IPS-15b (cell line): ENCODE measurements around the gene MIDN.

Source experiments
- H3K27me3 ChIP-seq: one replicate; pipeline ENCODE4 v1.6.1; 2013; ENCODE audit warnings: low read length; ENCODE audit not compliant: control insufficient read depth, insufficient read depth
- H3K36me3 ChIP-seq: one replicate; pipeline ENCODE4 v1.6.1; 2013; ENCODE audit warnings: low read length; ENCODE audit not compliant: control insufficient read depth, insufficient read depth
- H3K4me1 ChIP-seq: one replicate; pipeline ENCODE4 v1.6.1; 2013; ENCODE audit warnings: mild to moderate bottlenecking, low read length; ENCODE audit not compliant: control insufficient read depth, insufficient read depth
- H3K4me3 ChIP-seq: one replicate; pipeline ENCODE4 v1.5.1; 2013; ENCODE audit warnings: low read depth, low read length
- H3K9ac ChIP-seq: one replicate; pipeline ENCODE4 v1.6.1; 2013; ENCODE audit warnings: low read depth, mild to moderate bottlenecking, low read length
- H3K9me3 ChIP-seq: one replicate; pipeline ENCODE4 v1.6.1; 2013; ENCODE audit warnings: mild to moderate bottlenecking, low read length; ENCODE audit not compliant: control insufficient read depth, insufficient read depth

The MIDN gene

GRCh38 chr19:1229924-1230782, 18.2 kb upstream of the MIDN start:
- H3K9ac ChIP-seq, result no peak overlapping the region
- no peaks in the 10 kb centered on the region for H3K9me3 ChIP-seq
- H3K4me1 ChIP-seq, result no peaks in the 10 kb centered on the region
- H3K27me3 ChIP-seq, result no peaks in the 10 kb centered on the region
- H3K4me3 ChIP-seq, result no peak overlapping the region
- peaks cover 46% of the 10 kb centered on the region for H3K36me3 ChIP-seq

- Histone ChIP-seq H3K36me3 (peaks cover 50% of the 10 kb centered on the region), H3K4me1 (no peaks in the 10 kb centered on the region), H3K4me3 (no peak overlapping the region), H3K9ac (no peak overlapping the region), H3K9me3 (no peaks in the 10 kb centered on the region), H3K27me3 (no peaks in the 10 kb centered on the region)
Observed at GRCh38 chr19:1230783-1231489, 17.4 kb upstream of the MIDN start.

- H3K36me3 ChIP-seq, result peaks cover 39% of the 10 kb centered on the region
- no peak overlapping the region for H3K9ac ChIP-seq
Observed at GRCh38 chr19:1231729-1232637, 16.4 kb upstream of the MIDN start.

DNA sequence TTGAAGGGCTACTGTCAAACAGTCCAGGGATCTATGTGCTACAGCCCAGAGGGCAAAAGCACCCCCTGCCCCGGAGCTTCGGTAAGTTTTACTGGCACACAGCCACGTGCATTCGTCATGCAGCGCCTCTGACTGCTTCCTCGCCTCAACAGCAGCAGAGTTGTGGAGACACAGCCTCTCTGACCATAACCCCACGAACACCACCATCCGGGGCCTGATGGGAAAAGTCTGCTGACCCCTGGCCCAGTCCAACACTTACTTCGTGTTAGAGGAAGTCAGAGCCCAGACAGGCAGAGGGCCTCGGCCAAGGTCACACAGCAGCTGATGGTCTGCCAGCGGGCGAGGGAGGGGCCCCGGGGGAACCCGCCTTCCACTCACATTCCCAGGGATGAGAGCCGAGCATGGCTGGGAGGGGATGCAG, 15.7 kb upstream of the MIDN start:
- no peak overlapping the region for H3K9ac ChIP-seq

More at GRCh38 chr19:1231729-1232637, 16.4 kb upstream of the MIDN start:
- Histone ChIP-seq H3K9me3 (no peaks in the 10 kb centered on the region), H3K27me3 (no peaks in the 10 kb centered on the region), H3K4me3 (no peak overlapping the region), H3K4me1 (no peaks in the 10 kb centered on the region)

GRCh38 chr19:1233115-1233667, 15.2 kb upstream of the MIDN start:
- no peaks in the 10 kb centered on the region for H3K4me1 ChIP-seq
- no peak overlapping the region for H3K4me3 ChIP-seq
- H3K36me3 ChIP-seq, result peaks cover 34% of the 10 kb centered on the region
- H3K9me3 ChIP-seq, result no peaks in the 10 kb centered on the region
- H3K9ac ChIP-seq, result no peak overlapping the region
- no peaks in the 10 kb centered on the region for H3K27me3 ChIP-seq

More for the DNA sequence above, 15.7 kb upstream of the MIDN start:
- Histone ChIP-seq H3K36me3 (peaks cover 34% of the 10 kb centered on the region), H3K4me1 (no peaks in the 10 kb centered on the region), H3K4me3 (no peak overlapping the region), H3K27me3 (no peaks in the 10 kb centered on the region), H3K9me3 (no peaks in the 10 kb centered on the region)

DNA sequence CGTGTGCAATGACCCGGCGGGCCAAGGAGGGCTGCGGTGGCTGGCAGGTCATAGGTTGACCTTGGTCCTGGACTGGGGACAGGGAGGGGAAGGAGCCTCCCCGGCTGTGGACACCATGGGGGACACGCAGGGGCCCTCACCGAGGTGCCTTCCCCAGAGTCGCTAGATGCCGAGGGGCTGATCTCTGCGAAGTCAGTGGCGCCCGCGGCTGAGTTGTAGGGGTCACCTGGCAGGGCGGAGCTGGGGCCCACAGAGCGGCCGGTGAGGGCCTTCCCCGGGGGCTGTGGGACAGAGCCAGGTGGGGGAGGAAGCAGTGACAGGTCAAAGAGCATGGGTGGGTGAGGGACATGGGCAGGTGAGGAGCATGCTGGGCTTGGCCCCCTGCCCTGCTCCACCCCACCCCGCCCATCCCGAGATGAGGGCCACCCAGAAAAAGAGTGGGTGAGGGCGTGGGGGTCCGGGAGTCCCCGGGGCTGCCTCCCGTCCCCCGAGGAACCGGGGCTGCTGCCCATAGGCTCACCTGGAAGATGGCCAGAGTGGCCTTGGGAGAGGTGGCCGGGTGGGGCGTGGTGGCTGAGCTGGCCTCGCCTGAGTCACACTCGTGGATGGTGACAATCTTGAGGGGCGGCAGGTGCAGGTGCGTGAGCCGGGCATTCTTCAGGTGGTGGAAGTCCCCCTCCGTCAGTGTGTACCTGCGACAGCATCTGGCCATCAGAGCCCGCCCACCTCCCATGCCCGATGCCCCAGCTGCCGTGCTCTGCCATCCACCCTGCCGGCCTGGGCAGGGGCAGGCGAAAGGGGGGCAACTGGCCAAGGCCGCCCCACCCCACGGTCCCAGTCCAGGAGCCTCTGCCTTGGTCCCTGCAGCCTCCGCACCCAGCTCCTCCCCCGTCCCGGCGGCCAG, 14.1 kb upstream of the MIDN start:
- Histone ChIP-seq H3K9ac (no peak overlapping the region), H3K4me3 (no peak overlapping the region), H3K9me3 (no peaks in the 10 kb centered on the region), H3K27me3 (no peaks in the 10 kb centered on the region), H3K36me3 (peaks cover 34% of the 10 kb centered on the region), H3K4me1 (no peaks in the 10 kb centered on the region)

GRCh38 chr19:1234955-1235380, 13.4 kb upstream of the MIDN start:
- Histone ChIP-seq H3K36me3 (peaks cover 34% of the 10 kb centered on the region), H3K9ac (no peak overlapping the region), H3K9me3 (no peaks in the 10 kb centered on the region), H3K4me3 (no peak overlapping the region), H3K27me3 (no peaks in the 10 kb centered on the region), H3K4me1 (no peaks in the 10 kb centered on the region)

DNA sequence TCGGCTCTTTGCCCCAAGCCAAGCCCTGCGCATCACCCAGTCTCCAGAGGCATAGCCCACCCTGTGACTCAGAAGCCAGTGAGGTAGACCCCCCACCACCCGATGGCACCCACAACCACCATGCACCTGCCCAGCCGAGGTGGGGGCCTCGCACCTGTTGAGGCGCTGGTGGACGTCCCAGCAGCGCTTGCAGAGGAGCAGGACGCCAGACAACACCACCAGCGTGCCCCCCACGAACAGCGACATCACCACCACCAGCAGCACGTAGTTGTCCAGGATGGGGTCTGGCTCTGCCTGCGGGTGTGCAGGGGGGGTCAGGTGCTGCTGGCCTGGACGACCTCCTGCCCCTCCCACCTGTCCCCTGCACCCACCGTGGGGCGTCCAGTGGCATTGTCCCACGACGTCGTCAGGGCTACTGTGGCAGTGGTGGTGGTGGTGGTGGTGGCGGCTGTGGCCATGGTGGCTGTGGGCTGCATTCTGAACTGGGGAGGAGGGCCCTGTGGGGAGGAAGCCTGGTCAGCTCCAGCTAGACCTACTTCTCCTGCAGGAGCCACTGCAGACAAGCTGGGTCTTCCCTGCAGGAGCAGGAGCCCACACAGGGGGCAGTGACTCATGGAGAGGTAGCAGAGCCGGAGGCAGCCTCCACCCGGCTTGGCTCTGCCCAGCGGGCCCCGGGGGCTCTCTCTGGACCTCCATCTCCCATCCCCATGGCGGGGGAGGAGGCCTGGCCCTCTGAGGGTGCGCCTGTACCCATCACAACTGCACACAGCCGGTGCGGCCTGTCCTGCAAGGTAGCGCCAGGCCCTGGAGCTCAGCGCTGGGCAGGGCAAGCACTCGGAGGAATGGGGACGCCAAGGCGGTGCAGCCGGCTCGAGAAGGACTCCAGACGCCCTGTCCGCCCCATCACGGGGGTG, 12.5 kb upstream of the MIDN start:
- H3K9ac ChIP-seq, result peak overlapping the region; percentile 24
- no peaks in the 10 kb centered on the region for H3K4me1 ChIP-seq
- H3K36me3 ChIP-seq, result peaks cover 34% of the 10 kb centered on the region
- H3K27me3 ChIP-seq, result no peaks in the 10 kb centered on the region
- no peaks in the 10 kb centered on the region for H3K9me3 ChIP-seq
- H3K4me3 ChIP-seq, result peak overlapping the region; percentile 46

DNA sequence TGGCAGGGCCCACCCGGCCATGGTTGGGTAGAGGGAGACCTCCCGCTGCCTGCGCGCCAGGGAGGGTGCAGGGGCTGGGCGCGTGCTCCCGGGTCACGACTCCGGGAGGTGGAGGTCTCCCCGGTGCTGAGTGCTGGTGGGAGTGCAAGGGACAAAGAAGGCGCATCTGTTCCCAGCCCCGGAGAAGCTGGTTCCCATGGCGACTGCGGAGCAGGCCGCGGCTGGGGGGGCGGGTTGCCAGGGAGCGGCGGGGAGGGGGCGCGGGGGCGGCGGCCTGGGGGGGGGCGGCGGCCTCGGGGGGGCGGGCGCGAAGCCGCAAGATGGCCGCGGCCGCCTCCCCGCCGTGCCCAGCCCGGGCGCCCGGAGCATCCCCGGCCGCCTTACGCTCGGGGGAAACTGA, 11.8 kb upstream of the MIDN start:
- Histone ChIP-seq H3K36me3 (peaks cover 34% of the 10 kb centered on the region), H3K27me3 (no peaks in the 10 kb centered on the region), H3K9ac (peak overlapping the region; percentile 24), H3K4me3 (peak overlapping the region; percentile 68), H3K9me3 (no peaks in the 10 kb centered on the region), H3K4me1 (no peaks in the 10 kb centered on the region)
